Measurements from ENCODE around the gene UBALD1.

DNA sequence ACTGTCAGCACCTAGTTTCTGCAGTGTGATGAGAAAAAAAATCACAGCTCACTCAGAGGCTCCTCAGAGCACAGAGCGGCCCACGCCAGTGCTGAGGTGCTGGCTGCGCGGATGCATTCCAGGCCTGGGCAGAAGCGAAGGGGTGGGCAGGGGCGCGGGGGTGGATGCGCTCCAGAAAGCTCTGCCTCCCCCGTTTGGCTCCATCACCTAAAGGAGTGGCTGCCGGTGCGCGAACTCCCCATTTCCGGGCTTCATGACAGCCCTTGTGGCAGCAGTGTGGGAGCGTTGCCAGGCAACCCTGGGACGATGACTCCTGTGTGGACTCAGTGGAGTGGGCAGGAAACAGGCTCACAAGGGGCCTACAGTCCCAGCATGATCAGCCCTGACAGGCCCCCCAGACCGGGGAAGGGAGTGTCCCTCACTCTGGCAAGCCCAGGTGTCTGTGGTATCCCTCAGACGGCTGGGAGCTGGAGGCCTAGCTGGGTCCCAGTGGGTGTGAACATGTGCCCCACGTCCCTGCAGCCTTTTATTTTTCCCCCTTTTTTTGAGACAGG, 45.8 kb upstream of the UBALD1 start:
- TF ChIP-seq REST (IDR thresholded peaks at IDR 0.05; ENCODE audit: insufficient read depth in 1 of 2, low read depth in 2 of 2, low read length in 2 of 2) (no peak), TAF1 (IDR thresholded peaks at IDR 0.05; ENCODE audit: borderline replicate concordance, insufficient read depth, low read length) (no peak), POLR2AphosphoS5 (IDR thresholded peaks at IDR 0.05; ENCODE audit: low read depth, low read length) (no peak), SIN3A (IDR thresholded peaks at IDR 0.05; ENCODE audit: borderline replicate concordance, insufficient read depth, low read length) (no peak)

All from PFSK-1 (cell line).